HepG2 (cell line): ENCODE data around the gene NLE1. TPM values are rescaled to one million over a fixed set of nuclear protein-coding genes. Genes with fewer than 3 reads are reported as not detected.

Experiments used
- MIER2 ChIP-seq: IDR thresholded peaks from 2 replicates; pipeline ENCODE4 v1.6.1; 2016; ENCODE audit warnings: missing biosample characterization, missing genetic modification reagents
- NFAT5 ChIP-seq: sonication (generic); formaldehyde crosslinking; IDR thresholded peaks from 2 replicates; pipeline ENCODE4 v1.4.0; 2020; ENCODE audit warnings: missing genetic modification reagents
- SP4 ChIP-seq: sonication (generic); formaldehyde crosslinking; IDR thresholded peaks from 2 replicates; pipeline ENCODE4 v1.8.1; 2023; ENCODE audit warnings: mild to moderate bottlenecking, missing genetic modification reagents
- ZBTB4 ChIP-seq: sonication (generic); formaldehyde crosslinking; IDR thresholded peaks from 2 replicates; pipeline ENCODE4 v1.4.0; 2020; ENCODE audit warnings: missing genetic modification reagents, mild to moderate bottlenecking, borderline replicate concordance
- ZBTB40 ChIP-seq, 2 experiments: fragments of 450-650 bp in 1 of 2; sonication (generic) in 1 of 2; formaldehyde crosslinking in 1 of 2; IDR thresholded peaks; 2 replicates each; pipeline versions ENCODE4 v1.6.1 to v1.8.0; 2016 to 2022; ENCODE audit warnings: antibody characterized with exemption in 1 of 2, mild to moderate bottlenecking in 1 of 2, missing genetic modification reagents in 1 of 2
- ZNF484 ChIP-seq: sonication (generic); formaldehyde crosslinking; IDR thresholded peaks from 2 replicates; pipeline ENCODE4 v1.5.1; 2020; ENCODE audit warnings: mild to moderate bottlenecking, low read depth, missing genetic modification reagents, borderline replicate concordance
- ZNF691 ChIP-seq: sonication (generic); formaldehyde crosslinking; IDR thresholded peaks from 2 replicates; pipeline ENCODE4 v1.4.0; 2020; ENCODE audit warnings: missing genetic modification reagents, low read depth, mild to moderate bottlenecking, borderline replicate concordance
- ZNF878 ChIP-seq: sonication (generic); formaldehyde crosslinking; IDR thresholded peaks from 2 replicates; pipeline ENCODE4 v1.8.1; 2023; ENCODE audit warnings: mild to moderate bottlenecking, missing genetic modification reagents, moderate library complexity
- polyA plus RNA-seq, 8 experiments: library from polyadenylated mRNA; depleted of rRNA in 3 of 8; stranded (reverse) in 7 of 8; unstranded in 1 of 8; fragments of >200 nt; fragmentation: Illumina TruSeq in 4 of 8; extraction: Trizol in 4 of 8; gene quantifications; 2 replicates each; pipeline versions ENCODE4 v1.2.1 to v1.2.3, GENCODE V29; 2011 to 2016; ENCODE audit warnings: low read depth in 4 of 8, missing spikeins in 1 of 8, mixed read lengths in 1 of 8; ENCODE audit not compliant: insufficient read depth in 1 of 8
- total RNA-seq, 5 experiments: library from RNA; depleted of rRNA; stranded (reverse); fragments of >200 nt; fragmentation: Illumina TruSeq; extraction: Trizol; gene quantifications; 2 replicates each; pipeline ENCODE4 v1.2.3, GENCODE V29; 2016; ENCODE audit warnings: low read depth in 1 of 5

NLE1 gene
- total and polyA plus RNA-seq, 2 of the 13 experiments (the other 11 are each of a cell fraction or from before 2014, with no cell fraction given), result 20.3 to 34.5 TPM

GRCh38 chr17:35119370-35120165, 22.5 kb downstream of the NLE1 start, which contains the start of gene RAD51D (continued):
- TF ChIP-seq ZBTB40 (IDR thresholded peaks at IDR 0.05) (no peak), ZBTB40 (CRISPR knock-in tag; IDR thresholded peaks at IDR 0.05) (peak; percentile 66; the same call in 1 of the 2 replicates), ZBTB4 (CRISPR knock-in tag) (peak; percentile 21; the same call in 1 of the 2 replicates), MIER2 (CRISPR knock-in tag) (no peak), SP4 (CRISPR knock-in tag) (peak; percentile 51), ZNF484 (CRISPR knock-in tag) (no peak), NFAT5 (CRISPR knock-in tag) (no peak), ZNF691 (0 out of 2 replicates have a peak, but pooled peaks have one; percentile 56), ZNF878 (CRISPR knock-in tag) (no peak)
